Large intestine (tissue), 3 donors: Measurements from ENCODE around the gene VWA7. TPM values are rescaled to one million over a fixed set of nuclear protein-coding genes. Genes with fewer than 3 reads are reported as not detected.

Experiments
- DNase-seq, 2 donors: peaks; one replicate each; pipeline versions ENCODE4 v3.0.0 to v3.0.0-alpha.2; 2013
- H3K27ac ChIP-seq: one replicate; pipeline ENCODE4 v1.5.1; 2013; ENCODE audit warnings: low read length
- H3K27me3 ChIP-seq: 2 replicates; pipeline ENCODE4 v1.6.1; 2013; ENCODE audit warnings: low read length; ENCODE audit not compliant: control insufficient read depth, insufficient read depth
- H3K36me3 ChIP-seq: 2 replicates; pipeline ENCODE4 v1.6.1; 2013; ENCODE audit warnings: low read length; ENCODE audit not compliant: control insufficient read depth, insufficient read depth
- H3K4me1 ChIP-seq: one replicate; pipeline ENCODE4 v1.6.1; 2013; ENCODE audit warnings: low read length; ENCODE audit not compliant: control insufficient read depth, insufficient read depth
- H3K4me3 ChIP-seq: one replicate; pipeline ENCODE4 v1.5.1; 2013; ENCODE audit warnings: low read length
- H3K9me3 ChIP-seq: one replicate; pipeline ENCODE4 v1.6.1; 2013; ENCODE audit warnings: mild to moderate bottlenecking, low read depth, low read length, moderate library complexity; ENCODE audit not compliant: control insufficient read depth
- WGBS: methylation state at CpG from one replicate; pipeline ENCODE4 v1.1.5; 2013; ENCODE audit warnings: low lambda C conversion rate; ENCODE audit not compliant: insufficient coverage; 5-methylcytosine and 5-hydroxymethylcytosine counted together
- polyA plus RNA-seq: library from polyadenylated mRNA; unstranded; fragments of 120-200 nt; gene quantifications from one replicate; pipeline ENCODE4 v1.2.1, GENCODE V29; 2013

The VWA7 gene
- polyA plus RNA-seq, 1 donor, result 10.1 TPM

- Histone ChIP-seq H3K27me3 (no peaks in the 10 kb centered on the region), H3K36me3 (peaks cover 62% of the 10 kb centered on the region), H3K4me3 (peak within 1 kb of the TSS; percentile 96), H3K9me3 (no peaks in the 10 kb centered on the region), H3K4me1 (peaks cover 24% of the 10 kb centered on the region), H3K27ac (peak within 1 kb of the TSS; percentile 99)
- DNase-seq, result peak in 1 of 2 donors; percentile 35
- WGBS, result no CpG with 5 or more reads among the region's 36 CpGs
Observed at GRCh38 chr6:31728767-31729514, 48.2 kb downstream of the VWA7 start, which contains the start of gene DDAH2. Gene DDAH2 (minus strand): TSS chr6:31729299. CDS start chr6:31729161, 138 bp downstream.

GRCh38 chr6:31727717-31728671, 49.1 kb downstream of the VWA7 start:
- no peak overlapping the region for H3K27ac ChIP-seq
- H3K27me3 ChIP-seq, result no peaks in the 10 kb centered on the region
- WGBS, result no CpG with 5 or more reads among the region's 41 CpGs
- H3K4me1 ChIP-seq, result peaks cover 20% of the 10 kb centered on the region
- peaks cover 52% of the 10 kb centered on the region for H3K36me3 ChIP-seq
- no peak for DNase-seq
- H3K9me3 ChIP-seq, result peaks cover 2% of the 10 kb centered on the region
- H3K4me3 ChIP-seq, result peak overlapping the region; percentile 96

- Histone ChIP-seq H3K9me3 (peaks cover 2% of the 10 kb centered on the region), H3K4me1 (peaks cover 20% of the 10 kb centered on the region), H3K36me3 (peaks cover 46% of the 10 kb centered on the region), H3K4me3 (no peak overlapping the region), H3K27ac (no peak overlapping the region), H3K27me3 (no peaks in the 10 kb centered on the region)
- WGBS, result no CpG with 5 or more reads among the region's 7 CpGs
- no peak for DNase-seq
Observed at GRCh38 chr6:31727034-31727716, 50.0 kb downstream of the VWA7 start.

- DNase-seq, result no peak
- H3K4me3 ChIP-seq, result no peak overlapping the region
- H3K9me3 ChIP-seq, result peaks cover 2% of the 10 kb centered on the region
- no peaks in the 10 kb centered on the region for H3K27me3 ChIP-seq
- WGBS, result no CpG with 5 or more reads among the region's 12 CpGs
- H3K27ac ChIP-seq, result no peak overlapping the region
- peaks cover 32% of the 10 kb centered on the region for H3K36me3 ChIP-seq
- peaks cover 18% of the 10 kb centered on the region for H3K4me1 ChIP-seq
Observed at GRCh38 chr6:31725502-31726350, 51.4 kb downstream of the VWA7 start.

- WGBS, result 93% methylated on average over 4 of the region's 25 CpGs
- Histone ChIP-seq H3K36me3 (peaks cover 27% of the 10 kb centered on the region), H3K4me1 (peaks cover 15% of the 10 kb centered on the region), H3K9me3 (peaks cover 2% of the 10 kb centered on the region), H3K27me3 (no peaks in the 10 kb centered on the region), H3K4me3 (no peak overlapping the region), H3K27ac (no peak overlapping the region)
- no peak for DNase-seq
Observed at GRCh38 chr6:31723980-31724691, 53.0 kb downstream of the VWA7 start.

GRCh38 chr6:31723245-31723979, 53.7 kb downstream of the VWA7 start, which contains the start of gene MPIG6B:
Gene MPIG6B (plus strand): TSS chr6:31723373. CDS start chr6:31723384, 11 bp downstream.
- Histone ChIP-seq H3K4me1 (peaks cover 16% of the 10 kb centered on the region), H3K27me3 (no peaks in the 10 kb centered on the region), H3K36me3 (peaks cover 27% of the 10 kb centered on the region), H3K27ac (no peak within 1 kb of the TSS), H3K4me3 (no peak within 1 kb of the TSS), H3K9me3 (peaks cover 2% of the 10 kb centered on the region)
- WGBS, result 67% methylated on average over 1 of the region's 46 CpGs
- no peak for DNase-seq

- no peak for DNase-seq
- H3K27ac ChIP-seq, result no peak overlapping the region
- WGBS, result no CpG with 5 or more reads among the region's 3 CpGs
Observed at GRCh38 chr6:31722173-31722572, 55.0 kb downstream of the VWA7 start.

GRCh38 chr6:31721351-31722020, 55.6 kb downstream of the VWA7 start, which contains the start of gene LY6G6C:
Gene LY6G6C (minus strand): TSS chr6:31721746. CDS start chr6:31721679, 67 bp downstream.
- no peak for DNase-seq
- H3K4me3 ChIP-seq, result no peak within 1 kb of the TSS
- no CpG with 5 or more reads among the region's 4 CpGs for WGBS
- peaks cover 11% of the 10 kb centered on the region for H3K36me3 ChIP-seq
- H3K27me3 ChIP-seq, result no peaks in the 10 kb centered on the region
- H3K9me3 ChIP-seq, result peaks cover 2% of the 10 kb centered on the region
- no peak within 1 kb of the TSS for H3K27ac ChIP-seq
- H3K4me1 ChIP-seq, result peaks cover 7% of the 10 kb centered on the region

More at GRCh38 chr6:31722173-31722572, 55.0 kb downstream of the VWA7 start:
- peaks cover 2% of the 10 kb centered on the region for H3K9me3 ChIP-seq
- no peak overlapping the region for H3K4me3 ChIP-seq
- peaks cover 10% of the 10 kb centered on the region for H3K4me1 ChIP-seq
- peaks cover 18% of the 10 kb centered on the region for H3K36me3 ChIP-seq
- no peaks in the 10 kb centered on the region for H3K27me3 ChIP-seq
